Stimulated activated CD8-positive, alpha-beta memory T cell treated with anti-CD3 and anti-CD28 coated beads, Interleukin-12 subunit alpha, Interleukin-12 subunit beta, amount 100 ng/mL, for 24 hours (primary cell): ENCODE measurements around the gene TRAPPC2.
"Not testable (repeated sequence)": the region's sequence is repeated elsewhere in the genome, so short reads cannot be mapped to it uniquely, and the experiment has no call there.

Source experiments
- DNase-seq: peaks from one replicate; pipeline ENCODE4 v3.0.0-alpha.2; 2020; ENCODE audit errors: extremely low read depth

TRAPPC2 gene

DNA sequence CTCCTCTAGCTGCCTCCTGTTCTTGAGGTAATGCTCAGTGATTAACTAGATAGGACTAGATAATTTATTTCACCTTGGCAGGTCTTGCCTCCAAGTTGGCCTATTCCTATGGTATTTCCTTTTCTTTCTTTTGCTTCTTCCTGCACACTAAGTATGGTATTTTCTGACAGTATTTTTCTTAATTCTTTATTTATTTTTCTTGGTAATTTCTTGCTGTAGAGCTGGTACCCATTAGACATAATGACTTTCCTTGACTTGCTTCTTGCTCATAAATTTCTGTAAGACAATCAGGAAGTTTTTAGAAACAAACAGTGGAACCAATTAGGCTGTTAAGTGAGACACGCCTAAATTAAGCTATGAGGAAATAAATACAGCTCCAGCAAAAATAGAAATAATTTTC, 36.0 kb downstream of the TRAPPC2 start:
- no peak for DNase-seq

DNA sequence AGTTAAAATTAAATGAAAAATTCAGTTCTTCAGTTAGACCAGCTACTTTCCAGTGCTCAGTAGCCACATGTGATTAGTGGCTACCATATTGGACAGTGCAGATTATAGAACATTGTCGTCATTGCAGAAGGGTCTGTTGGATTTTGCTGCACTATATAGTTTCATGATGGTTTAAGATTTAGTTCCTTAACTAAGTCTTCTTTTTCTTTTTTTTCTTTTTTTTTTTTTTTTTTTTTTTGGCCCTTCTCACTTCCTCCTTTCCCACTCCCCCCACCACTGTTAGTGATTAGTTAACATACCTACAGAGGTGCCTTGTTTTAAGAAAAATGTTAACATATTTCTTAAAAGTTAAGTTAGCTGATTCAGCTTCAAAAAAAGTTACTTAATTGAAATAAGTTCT, 36.4 kb downstream of the TRAPPC2 start:
- DNase-seq, result no peak

DNA sequence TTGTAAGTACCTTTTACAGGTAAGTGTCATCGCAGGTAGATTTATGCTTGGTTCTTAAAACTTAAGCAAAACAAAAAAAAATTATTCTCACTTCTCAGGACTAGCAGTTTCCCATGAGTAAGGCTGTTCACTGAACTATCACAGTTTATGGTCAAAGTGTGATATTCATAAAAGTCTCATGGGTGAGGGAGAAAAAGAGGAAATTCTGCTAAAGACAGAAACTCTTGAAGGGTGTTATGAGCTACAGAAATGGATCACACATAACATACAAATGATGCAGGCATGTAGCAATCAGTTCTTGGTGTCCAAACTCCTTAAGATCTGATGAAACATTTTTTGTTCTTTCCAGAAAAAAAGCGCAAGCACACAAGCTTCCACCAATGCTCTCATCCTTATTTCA, 37.0 kb downstream of the TRAPPC2 start:
- DNase-seq, result no peak

DNA sequence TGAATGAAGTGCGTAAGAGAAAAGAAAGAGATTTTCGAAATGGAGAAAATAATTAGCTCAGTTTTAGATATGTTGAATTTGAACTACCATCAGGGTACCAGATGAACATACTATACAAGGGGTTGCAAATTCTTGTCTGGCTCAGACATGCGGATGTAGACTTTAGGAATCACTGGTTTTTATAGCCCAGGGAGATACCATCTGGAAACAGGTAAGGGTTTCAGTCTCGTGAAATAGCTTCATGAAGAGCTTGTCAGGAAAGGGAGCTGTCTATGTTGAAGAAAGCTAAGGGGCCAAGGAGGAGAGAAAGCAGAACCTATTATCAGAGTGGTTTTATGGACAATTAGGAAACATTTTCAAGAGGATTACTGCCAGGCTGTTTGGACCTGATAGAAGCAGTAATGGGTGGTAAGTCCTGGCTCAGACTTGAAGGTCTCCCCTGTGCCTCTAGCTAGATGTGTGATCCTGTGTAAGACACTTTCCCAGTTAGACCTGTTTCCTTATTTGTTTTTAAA, 38.8 kb downstream of the TRAPPC2 start:
- no peak for DNase-seq

DNA sequence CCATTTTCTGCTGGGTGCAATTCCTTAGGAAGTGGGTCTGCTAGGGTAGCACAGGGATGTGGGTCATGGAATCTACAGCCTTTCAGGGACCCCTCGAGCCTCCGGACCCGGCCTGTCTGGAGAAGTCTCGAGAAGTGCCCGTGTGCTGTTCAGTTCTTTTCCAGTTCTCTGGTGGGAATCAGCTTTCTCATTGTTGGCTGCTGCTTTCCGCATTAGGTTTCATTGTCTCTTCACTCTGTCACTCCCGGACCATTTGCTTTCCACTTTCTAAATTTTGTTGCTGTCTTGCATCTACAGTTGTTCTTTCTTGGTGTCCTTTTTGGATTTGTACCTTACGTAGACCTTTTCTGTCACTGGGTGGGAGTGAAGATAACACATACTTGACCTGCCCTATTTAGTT, 39.4 kb downstream of the TRAPPC2 start:
- DNase-seq, result no peak

DNA sequence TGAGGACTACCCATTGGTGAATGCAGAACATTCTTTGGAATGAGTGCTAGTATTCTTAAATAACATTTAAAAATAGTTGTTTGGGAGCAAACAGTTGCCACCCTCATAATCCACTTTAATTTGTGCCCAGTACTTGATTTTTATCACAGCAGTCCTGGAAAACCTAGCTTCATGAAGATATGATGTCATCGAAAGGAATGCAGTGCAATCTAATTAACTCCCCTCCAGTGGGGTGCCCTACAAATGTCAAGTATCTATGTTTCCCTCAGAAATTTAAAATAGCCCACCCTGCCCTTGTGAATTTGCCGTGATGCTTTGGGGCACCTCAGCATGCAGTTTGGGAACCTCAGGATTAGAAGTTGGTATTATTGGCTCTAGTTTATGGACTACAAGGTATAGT, 40.1 kb downstream of the TRAPPC2 start:
- DNase-seq, result no peak

DNA sequence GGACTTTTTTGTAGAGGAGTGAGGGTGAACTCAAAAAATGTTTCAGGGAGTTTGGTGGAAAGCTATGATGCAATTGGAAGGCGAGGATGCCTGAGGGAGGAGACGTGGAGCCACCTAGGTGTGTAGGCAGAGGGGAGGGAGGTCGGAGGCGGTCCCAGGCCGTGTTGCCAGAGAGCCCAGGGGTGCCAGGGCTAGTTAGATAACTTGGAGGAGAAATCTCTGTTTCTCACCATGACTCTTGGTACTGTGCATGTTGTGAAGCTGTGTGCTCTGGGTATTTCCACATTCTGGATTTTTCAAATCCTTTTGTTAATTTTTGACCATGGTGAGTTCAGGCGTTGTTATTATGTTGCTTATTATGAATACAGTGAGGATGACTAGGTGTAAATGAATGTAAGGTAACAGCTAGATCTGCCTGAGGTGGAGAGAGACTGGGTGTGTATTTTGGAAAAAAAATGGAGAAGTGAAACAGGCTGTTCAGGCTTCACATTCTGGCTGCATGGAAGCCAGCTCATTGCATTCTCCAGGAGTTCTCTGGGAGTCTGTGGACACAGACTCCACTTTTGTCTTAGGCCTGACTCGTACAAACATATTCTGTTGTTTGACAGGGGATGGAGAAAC, 41.0 kb downstream of the TRAPPC2 start:
- DNase-seq, result no peak

DNA sequence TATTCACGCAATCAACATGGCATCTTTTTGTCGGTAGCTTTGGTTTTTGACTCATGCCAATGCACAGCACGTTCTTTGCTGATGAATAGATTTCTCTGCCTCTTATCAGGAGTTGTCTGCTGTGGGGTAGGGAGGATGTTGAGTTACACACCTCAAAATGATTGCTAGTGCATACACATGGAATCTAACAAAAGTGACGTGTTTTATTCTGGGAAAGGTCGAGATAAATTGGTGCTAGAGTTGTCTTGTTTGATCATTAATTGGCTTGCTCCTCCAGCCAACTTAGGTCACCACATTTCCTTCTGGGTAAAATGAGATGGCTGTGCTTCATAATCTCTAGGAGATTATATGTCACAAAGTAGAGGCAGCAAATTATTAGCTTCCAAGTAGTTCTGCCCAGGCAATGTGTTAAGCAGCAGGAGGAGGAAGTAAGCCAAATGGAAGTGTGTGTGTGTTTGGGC, 41.6 kb downstream of the TRAPPC2 start:
- no peak for DNase-seq

DNA sequence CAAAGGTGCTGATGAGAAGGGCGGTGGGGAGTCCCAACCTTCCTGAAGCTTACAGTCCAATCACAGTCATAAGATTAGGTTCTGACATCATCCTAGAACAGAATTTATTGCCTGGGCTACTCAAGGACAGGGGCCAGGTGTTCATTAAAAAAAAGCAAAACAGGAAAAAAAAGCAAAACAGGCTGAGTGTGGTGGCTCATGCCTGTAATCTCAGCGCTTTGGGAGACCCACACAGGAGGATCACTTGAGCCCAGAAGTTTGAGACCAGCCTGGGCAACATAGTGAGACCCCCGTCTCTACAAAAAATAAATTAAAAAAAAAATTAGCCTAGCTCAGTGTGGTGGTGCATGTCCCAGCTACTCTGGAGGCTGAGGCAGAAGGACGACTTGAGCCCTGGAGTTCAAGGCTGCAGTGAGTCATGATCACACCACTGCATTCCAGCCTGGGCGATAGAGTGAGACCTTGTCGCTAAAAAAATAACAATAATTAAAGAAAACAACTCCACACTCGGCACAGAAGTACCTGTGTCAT, 42.5 kb downstream of the TRAPPC2 start:
- DNase-seq, result no peak

DNA sequence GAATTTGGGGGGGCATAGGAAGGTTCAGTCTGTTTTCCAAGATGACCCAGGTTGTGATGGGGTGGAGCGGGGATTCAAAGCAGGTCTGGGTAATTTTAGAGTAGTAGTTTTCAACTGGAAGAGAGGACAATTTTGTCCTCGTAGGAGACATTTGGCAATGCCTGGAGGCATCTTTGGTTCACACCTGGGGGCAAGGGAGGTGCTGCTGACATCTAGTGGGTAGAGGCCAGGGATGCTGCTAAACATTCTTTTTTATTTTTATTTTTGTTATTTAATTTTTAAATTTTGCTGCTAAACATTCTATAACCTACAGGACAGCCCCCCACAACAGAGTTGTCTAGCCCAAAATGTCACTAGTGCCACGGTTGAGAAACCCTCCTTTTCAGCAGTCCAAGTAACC, 43.6 kb downstream of the TRAPPC2 start:
- no peak for DNase-seq

DNA sequence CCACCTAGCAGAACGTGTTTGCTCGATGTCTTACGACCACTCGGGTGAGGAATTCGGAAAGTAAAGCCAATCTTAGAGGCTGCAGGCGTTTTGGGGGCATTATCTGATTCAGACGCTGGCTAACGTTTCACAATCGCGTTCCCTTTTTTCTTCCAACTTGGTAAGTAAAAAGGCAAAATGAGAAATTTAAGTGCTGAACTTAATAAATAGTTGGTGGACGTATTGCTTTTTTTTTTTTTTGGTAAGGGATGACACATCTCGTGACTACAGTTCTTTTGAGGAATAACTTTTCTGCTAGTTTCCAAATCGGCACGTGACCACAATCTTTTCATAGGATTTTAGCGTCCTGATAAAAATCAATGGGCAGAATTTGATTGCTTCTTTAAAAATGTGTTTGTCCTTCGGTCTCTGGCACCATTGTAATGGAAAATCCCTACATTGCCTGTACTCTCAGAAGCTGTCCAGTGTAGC, 44.6 kb downstream of the TRAPPC2 start:
- DNase-seq, result no peak

DNA sequence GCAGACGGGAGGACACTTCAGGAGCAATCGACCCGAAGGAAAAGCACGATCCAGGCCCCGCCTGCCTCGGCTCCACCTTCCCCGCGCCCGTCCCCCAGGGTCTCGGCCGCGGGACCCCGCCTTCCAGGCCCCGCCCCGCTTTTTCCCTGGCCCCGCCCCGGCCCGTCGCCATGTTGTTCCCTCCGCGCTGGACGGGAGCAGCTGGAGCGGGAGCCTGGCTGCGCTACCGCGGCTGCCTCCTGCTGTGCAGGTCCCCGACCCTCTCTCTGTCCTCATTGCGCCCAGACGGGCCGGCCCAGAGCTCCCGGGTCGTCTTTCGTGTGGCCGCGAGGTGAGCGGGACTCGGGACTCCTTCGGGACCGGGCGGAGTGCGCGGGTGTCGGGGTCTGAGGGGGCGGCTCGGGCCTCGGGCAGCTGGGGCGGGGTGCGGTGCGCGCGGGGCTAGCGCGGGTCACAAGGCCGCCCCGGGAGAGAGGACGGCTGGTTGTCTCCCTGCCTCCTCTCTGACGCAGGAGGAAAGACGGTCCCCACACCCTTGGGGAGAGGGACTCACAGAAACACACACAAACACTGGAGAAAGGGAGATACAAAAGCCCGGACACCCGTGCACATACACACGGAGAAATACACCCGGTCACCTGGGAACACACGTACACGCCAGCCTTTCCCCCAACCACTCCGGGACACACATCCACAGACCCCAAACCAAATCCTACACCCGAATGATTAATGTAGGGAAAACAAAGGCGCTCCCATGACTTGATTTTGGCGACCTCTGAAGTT, 45.3 kb downstream of the TRAPPC2 start, which contains the start of gene RAB9A:
TSS of gene RAB9A (plus strand) at position 171 of the 783 bp plus-strand sequence. CDS start 19,619 bp downstream, outside the sequence.
- DNase-seq, result peak; percentile 50

DNA sequence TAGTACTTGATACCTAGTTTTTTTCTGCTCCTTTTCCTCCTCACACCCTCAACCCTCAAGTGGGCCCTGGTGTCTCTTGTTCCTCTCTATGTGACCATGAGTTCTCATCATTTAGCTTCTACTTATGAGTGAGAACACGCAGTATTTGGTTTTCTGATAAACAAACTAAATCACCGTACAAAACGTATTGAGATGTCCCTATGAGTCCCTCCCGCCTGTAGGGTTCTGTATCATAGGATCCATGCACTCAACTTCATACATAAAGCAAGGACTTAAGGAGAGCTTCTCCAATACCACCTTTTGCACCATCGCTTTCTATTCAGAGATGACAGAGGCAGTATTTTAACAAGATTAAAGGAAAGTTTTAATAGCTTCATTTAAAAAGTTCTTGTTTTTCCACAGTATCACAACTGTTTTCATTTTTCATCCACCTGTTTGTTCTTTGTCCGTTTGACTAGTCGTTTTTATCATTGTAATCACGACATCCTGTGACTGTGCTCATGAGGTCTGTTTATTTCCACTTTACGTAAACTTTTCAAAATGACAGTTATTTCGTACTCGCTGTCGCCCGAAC, 45.9 kb downstream of the TRAPPC2 start:
- no peak for DNase-seq

DNA sequence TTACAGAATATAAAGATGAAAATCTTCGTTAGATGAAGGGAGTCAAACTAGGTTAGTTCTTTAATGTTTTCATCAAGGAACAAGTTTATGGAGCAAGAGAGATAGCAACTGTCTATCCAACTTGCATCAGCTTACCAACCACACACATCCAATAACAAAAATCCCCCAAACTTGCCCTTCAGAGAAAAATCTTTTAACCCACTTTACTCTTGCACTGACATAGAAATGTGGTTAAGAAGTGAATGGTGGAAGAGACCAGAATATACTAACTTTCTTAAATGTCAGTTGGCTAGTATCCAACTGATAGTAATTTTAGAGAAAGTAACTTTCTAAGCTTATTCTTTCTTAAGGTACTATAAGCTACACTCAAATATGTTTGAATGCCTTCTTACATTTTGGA, 47.2 kb downstream of the TRAPPC2 start:
- no peak for DNase-seq

DNA sequence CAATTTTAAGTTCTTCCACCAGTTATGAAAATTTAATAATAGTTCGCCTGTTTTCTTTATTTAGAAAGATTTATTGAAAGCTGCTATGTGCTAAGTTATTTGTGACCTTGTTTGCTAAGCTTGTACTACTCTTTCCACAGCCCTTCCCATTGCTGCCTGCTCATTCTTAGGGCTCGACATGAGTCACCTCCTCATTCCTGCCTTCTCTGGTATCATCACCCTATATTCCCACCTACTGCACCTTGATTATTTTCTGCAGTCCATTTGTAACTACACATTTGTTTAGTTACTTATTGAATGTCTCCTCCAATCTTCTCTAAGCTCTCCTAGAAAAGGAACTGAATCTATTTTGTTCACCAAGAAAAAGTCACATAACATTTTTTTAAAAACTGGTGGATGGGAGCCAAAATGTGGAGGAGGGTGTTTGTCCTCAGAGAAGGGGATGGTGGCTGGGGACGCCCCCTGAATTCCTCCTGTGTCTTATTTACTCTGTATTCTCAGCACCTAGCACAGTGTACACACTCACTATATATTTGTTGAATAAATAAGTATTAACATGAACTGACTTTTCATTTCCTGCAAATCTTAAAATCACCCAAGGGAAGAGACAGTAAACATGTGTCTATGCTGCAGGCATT, 49.2 kb downstream of the TRAPPC2 start:
- no peak for DNase-seq

DNA sequence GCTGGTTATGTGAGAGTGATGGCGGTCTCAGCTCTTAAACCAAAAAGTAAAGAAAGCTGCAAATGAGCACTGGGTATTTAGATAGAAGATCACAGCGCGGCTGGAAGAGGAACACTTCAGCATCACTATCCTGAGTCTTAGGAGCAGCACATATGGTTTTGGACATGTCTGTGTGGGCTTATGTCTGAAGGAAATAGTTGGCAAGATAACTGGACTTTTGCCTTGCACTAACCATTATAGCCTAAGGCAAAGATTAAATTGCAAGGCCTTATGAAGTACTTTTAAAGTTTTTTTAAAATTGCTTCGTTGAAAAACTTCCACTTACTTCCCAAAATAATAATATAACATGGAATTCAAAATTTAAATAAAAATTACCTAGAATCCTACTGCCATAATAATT, 50.1 kb downstream of the TRAPPC2 start:
- DNase-seq, result no peak

DNA sequence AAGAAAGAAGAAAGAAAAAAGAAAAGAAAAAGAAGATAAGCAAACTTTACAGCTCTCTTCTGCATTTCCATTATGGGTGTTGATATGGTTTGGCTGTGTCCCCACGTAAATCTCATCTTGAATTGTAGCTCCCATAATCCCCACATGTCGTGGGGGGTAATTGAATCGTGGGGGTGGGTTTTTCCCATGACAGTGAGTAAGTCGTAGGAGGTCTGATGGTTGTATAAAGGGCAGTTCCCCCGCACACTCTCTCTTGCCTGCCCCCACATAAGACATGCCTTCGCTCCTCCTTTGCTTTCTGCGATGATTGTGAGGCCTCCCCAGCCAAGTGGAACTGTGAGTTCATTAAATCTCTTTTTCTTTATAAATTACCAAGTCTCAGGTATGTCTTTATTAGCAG, 52.8 kb downstream of the TRAPPC2 start:
- DNase-seq, result no peak

DNA sequence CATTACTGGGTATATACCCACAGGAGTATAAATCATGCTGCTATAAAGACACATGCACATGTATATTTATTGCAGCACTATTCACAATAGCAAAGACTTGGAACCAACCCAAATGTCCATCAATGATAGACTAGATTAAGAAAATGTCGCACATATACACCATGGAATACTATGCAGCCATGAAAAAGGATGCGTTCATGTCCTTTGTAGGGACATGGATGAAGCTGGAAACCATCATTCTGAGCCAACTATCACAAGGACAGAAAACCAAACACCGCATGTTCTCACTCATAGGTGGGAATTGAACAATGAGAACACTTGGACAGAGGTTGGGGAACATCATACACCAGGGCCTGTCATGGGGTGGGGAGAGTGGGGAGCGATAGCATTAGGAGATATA, 54.7 kb downstream of the TRAPPC2 start:
- not testable (repeated sequence) for DNase-seq

DNA sequence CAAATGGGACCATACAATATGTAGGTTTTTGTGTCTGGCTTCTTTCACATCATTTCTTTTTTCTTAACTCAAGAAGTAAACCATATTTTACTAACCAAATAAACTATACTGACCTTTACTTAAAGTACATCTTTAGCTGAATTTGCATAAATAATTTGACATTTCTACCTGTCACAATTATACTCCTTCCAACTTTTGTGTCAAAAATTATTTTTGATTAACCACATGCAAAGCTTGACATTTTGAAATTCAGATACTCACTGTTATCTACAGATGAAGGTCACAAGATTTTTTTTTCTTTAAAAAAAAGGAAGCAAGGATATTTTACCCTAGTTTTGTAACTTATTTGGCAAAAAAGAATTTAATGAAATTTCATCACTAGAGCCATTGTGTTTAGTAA, 57.5 kb downstream of the TRAPPC2 start:
- no peak for DNase-seq

DNA sequence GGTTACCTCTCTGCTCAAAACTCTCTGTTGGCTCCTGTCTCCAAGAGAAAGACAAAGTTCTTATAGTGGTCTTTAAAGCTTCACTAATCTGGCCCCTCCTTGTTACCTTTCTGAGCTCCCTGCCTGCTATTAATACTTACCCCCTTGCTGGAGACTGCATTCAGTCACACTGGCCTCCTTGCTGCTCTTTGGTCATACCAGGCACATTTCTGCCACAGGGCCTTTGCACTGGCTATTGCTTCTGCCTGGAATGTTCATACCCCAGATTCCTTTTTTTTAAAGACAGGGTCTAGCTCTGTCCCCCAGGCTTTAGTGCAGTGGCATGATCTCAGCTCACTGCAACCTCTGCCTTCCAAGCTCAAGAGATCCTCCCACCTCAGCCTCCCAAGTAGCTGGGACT, 61.4 kb downstream of the TRAPPC2 start:
- DNase-seq, result no peak

DNA sequence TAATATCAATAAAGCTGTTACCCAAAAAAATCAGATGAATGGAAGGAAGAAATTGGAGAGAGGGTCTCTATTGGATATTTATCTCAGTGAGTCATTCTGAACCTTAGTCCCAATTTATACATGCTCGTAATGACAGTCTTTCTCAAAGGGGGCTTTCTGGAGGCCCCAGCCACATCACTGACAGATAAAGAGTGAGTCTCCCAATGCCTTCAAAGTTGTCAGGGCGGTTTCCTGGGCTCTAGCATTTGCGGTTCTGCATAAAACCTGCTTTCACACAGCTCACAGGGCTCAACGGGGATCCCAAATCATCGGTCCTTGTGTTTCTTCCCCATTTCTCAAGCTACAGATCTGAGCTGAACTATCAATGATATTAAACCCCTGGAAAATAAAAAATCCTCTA, 64.2 kb downstream of the TRAPPC2 start:
- DNase-seq, result no peak

DNA sequence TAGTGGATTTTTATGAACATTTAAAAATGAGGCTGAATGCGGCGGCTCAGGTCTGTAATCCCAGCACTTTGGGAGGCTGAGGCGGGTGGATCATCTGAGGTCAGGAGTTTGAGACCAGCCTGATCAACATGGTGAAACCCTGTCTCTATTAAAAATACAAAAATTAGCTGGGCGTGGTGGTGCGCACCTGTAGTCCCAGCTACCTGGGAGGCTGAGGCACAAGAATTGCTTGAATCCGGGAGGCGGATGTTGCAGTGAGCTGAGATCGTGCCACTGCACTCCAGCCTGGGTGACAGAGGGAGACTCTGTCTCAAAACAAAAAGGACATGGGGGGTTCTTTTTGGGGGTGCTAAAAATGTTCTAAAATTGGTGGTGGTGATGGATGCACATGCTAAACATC, 64.7 kb downstream of the TRAPPC2 start:
- not testable (repeated sequence) for DNase-seq
